Left renal cortex interstitium (tissue), 4 donors: Measurements from ENCODE around the gene ATL2. TPM values are rescaled to one million over a fixed set of nuclear protein-coding genes. Genes with fewer than 3 reads are reported as not detected.

Experiments
- DNase-seq, 4 donors: peaks; one replicate each; pipeline ENCODE4 v3.0.0-alpha.2; 2013; ENCODE audit warnings: low read depth in 4 of 4, low spot score in 2 of 4, missing footprints in 1 of 4
- polyA plus RNA-seq, 4 donors: library from polyadenylated mRNA; unstranded; fragments of 120-200 nt; gene quantifications; one replicate each; pipeline ENCODE4 v1.2.1, GENCODE V29; 2013; ENCODE audit not compliant: insufficient read length in 4 of 4

ATL2 gene
- polyA plus RNA-seq, 4 donors = 53.5 to 76.0 (median 63.7) TPM

GRCh38 chr2:38256610-38257009, 120.5 kb downstream of the ATL2 start:
- DNase-seq = no peak

GRCh38 chr2:38255211-38255610, 121.9 kb downstream of the ATL2 start:
- no peak for DNase-seq

GRCh38 chr2:38254796-38255195, 122.3 kb downstream of the ATL2 start:
- DNase-seq = no peak

- no peak for DNase-seq
Measured at GRCh38 chr2:38251940-38252339, 125.1 kb downstream of the ATL2 start.

- no peak for DNase-seq
Measured at GRCh38 chr2:38248707-38249106, 128.4 kb downstream of the ATL2 start.

- DNase-seq = no peak
Measured at GRCh38 chr2:38248255-38248654, 128.8 kb downstream of the ATL2 start.

- DNase-seq = no peak
Measured at GRCh38 chr2:38246105-38246504, 131.0 kb downstream of the ATL2 start.

GRCh38 chr2:38245114-38245641, 131.9 kb downstream of the ATL2 start:
- no peak for DNase-seq

GRCh38 chr2:38244301-38244700, 132.8 kb downstream of the ATL2 start:
- no peak for DNase-seq

Other genes starting within 250 kb of the ATL2 start
- gene HNRNPLL, start 225.7 kb upstream of the ATL2 start, polyA plus RNA-seq = 10 to 100 TPM; 71.9 to 81.9 (median 74.5) TPM